ENCODE results near the gene MYOG.

The MYOG gene

DNA sequence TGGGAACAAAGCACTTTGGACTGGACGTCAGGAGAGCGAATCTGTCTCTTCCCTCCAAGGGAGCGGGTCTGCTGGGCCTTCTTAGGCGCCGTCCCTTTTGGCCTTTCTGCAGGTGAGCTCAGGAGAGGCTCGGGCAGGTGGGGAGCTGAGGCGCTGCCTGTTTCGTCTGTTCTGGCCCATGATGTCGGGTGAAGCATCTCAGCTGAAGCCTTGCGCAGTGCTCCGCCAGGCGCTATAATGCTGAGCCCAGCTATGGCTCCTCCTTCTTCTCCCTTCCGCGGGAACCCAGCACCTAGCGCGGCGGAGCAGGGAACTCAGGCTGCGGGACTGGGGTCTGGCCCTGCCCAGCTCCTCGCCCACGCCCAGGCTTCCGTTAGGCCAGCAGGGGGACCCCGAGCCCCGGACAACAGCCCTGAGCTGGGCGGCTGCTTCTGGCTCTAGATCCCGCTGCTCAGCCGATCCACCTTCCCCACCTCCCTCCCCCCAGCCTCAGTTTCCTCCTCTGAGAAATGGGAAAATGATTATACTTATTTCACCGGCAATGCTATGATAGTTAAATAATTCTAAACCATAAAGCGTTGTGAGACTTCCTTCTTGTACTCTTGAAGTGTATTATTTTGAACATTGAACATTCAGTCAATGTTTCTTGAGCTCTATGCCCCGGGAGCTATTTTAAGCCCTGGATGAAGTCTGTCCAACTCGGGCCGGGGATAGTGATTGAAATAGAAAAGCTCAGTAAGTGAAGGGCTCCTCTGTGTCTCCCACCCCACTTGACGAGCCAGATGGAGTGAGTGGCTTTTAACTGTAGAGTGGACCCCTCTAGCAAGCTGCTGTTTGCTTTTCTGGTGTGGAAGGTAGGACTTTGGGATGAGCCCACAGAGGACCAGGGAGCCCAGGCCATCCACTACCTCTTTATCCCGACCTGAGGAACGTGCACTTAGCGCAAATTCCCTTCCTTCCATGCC is 32.1 kb upstream of the MYOG start:
- DNase-seq: peak; percentile 9

- DNase-seq: no peak
Measured at GRCh38 chr1:203116091-203116820, 30.4 kb upstream of the MYOG start.

DNA sequence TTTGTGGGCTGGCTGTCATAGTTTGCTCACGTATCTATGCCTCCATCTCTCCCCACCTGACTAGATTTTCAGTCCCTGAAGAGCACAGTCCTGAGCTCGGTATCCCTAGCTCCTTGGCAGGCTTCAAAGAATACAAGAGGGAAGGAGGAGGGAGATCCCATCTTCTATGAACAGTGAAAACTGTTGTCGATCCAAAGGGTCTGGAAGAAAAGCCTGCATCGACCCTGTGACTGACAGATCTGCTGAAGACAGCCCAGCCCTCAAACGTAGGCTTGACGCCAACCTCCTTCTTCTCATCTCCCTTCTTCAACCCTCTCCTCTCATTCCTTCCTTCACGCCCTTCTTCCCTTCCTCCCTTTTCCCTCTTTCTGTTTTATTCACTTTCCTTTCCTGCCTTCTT is 28.4 kb upstream of the MYOG start:
- no peak for DNase-seq

DNA sequence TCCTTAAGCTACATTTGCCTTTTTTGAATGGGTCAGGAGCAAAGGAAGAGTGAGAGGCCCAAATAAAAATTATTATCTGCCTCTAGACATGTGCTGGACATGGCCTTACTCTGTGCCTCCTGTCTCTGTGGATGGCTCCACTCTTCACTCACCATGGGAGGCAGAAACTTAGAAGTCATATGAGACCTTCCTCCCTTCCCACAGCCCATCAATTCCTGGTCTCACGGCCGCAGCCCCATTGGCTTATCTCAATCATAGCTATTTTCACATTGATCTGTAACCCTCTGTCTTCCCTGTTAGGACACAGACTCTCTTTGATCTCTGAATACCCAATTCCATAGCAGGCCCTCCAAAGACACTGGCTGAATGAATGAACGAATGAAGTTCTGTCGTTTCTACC is 27.5 kb upstream of the MYOG start:
- no peak for DNase-seq

- DNase-seq: no peak
Measured at GRCh38 chr1:203112475-203112874, 26.7 kb upstream of the MYOG start.

DNA sequence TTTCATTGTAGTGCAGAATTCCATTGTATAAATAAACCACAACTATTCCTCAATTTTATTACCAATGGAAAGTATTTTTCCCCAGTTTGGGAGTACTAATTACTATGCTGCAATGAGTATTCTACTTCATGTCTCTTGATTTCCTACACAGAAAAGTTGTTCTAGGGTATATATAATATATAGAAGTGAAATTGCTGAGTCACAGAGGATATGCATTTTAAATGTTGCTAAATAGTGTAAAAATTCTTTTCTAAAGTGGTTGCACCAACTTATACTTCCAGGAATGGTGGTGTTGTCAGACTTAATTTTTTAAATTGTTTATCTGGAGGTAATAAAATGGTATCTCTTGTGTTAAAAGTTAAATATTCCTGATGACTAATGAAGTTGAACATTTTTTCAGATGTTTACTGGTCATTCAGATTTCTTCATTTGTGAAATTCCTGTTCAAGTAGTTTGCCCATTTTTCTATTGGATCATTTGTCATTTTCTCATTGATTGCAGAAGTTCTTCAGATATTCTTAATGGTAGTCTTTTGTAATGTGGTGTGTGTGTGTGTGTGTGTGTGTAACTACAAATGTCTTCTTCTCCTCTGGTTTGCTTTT is 19.1 kb upstream of the MYOG start:
- DNase-seq: no peak

DNA sequence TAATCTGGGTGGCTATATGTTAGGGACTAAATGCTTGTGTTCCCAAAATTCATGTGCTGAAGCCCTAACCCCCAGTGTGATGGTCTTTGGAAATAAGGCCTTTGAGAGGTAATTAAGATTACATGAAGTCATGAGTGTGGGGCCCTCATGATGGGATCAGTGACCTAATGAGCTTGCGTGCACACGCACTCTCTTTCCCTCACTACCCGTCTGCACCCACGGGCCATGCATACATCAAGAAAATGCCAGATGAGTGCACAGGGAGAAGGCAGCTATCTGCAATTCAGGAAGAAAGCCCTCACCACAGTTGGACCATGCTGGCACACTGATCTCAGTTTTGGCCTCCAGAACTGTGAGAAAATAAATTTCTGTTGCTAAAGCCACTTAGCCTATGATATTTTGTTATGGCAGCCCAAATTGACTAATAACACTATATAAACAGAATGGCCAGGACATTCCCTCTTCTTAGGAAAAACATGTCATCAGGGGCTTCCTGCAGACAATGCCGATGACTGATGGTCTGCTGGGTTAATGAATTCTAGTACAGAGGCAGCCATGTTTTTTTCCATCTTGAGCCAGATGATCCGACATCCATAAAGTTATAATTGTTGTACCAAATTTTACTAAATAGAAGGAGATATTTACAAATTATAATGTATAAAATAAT is 18.1 kb upstream of the MYOG start:
- no peak for DNase-seq

- no peak for DNase-seq
Measured at GRCh38 chr1:203103216-203103615, 17.4 kb upstream of the MYOG start.

GRCh38 chr1:203101813-203102634 is 16.2 kb upstream of the MYOG start:
- DNase-seq: no peak

DNA sequence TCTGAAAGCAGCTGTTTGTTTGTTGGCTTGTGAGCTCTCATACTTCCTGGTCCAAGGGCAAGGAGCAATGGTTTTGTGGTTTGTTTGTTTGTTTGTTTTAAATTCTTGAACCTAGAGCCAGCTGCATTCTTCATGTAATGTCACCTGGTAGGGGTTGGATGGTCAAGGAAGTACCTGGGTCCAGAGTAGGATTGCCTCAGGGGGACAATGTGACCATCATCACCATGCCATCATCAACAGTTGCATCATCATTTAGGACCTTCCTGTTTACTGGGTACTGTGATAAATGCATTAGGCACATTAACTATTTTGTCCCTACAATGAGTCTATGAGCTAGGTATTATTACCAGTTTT is 14.7 kb upstream of the MYOG start:
- DNase-seq: no peak

- no peak for DNase-seq
Measured at GRCh38 chr1:203099805-203100515, 14.1 kb upstream of the MYOG start.

DNA sequence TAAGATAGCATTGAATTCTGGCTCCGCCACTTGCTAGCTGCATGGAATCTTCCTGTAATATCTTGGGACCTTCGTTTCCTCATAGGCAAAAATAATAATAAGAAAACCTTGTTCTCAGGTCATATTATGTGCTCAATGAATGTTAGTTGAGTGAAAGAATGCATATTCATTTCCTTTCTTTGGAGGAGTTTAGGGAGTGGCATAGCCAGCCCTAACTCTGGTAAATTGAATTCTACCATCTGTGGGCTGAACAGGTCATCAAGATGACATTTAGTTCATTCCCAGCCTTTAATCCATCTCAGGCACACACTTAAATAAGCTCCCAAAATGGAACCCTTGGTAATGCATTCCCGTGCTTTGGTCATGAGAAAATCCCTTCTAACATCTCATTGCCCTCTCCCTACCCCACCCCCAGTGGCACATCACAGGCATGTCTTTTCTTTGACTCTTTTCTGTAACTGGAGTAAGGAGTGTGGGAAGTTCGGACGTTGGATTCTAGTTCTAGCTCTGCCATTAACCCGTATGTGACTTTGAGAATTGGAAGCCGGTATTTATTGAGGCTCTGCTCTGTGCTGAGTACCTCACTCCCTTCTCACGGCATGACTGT is 13.2 kb upstream of the MYOG start:
- no peak for DNase-seq

- DNase-seq: no peak
Measured at GRCh38 chr1:203098445-203098844, 12.6 kb upstream of the MYOG start.

DNA sequence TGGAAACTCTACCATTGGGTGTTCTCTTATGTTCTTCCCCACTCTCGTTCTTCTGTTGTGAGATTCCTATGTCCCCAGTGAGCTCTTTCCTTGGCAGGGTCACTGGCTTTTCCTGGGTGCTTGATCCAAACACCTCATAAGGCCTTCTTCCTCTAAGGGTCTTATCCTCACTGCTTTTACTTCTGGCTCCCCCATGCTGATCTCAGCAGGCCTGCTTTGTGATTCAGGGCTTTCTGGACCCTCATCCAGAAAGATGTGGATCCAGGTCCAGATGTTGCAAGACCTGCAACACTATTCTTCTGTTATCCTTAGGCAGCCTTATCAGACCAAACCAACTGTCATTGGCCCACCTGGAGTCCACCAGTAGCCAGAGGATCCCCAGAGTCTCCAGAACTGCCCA is 11.2 kb upstream of the MYOG start:
- DNase-seq: no peak

DNA sequence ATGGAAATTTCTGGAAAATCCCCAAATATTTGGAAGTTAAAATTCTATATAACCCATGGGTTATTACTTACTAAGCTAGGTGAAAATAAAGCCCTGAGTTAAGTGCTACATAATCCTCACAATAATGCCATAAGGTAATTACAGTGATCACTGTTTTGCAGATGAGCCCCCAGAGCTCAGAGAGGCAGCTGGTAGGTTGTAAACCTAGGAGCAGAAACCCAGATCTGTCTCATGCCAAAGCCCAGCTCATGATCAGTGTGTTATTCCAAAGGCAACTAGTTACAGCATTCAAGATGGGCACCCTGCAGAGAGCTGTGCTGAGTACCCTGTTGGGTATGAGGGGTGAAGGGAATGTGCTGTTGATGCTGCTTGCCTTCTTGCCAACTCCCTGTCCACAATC is 10.8 kb upstream of the MYOG start:
- no peak for DNase-seq

DNA sequence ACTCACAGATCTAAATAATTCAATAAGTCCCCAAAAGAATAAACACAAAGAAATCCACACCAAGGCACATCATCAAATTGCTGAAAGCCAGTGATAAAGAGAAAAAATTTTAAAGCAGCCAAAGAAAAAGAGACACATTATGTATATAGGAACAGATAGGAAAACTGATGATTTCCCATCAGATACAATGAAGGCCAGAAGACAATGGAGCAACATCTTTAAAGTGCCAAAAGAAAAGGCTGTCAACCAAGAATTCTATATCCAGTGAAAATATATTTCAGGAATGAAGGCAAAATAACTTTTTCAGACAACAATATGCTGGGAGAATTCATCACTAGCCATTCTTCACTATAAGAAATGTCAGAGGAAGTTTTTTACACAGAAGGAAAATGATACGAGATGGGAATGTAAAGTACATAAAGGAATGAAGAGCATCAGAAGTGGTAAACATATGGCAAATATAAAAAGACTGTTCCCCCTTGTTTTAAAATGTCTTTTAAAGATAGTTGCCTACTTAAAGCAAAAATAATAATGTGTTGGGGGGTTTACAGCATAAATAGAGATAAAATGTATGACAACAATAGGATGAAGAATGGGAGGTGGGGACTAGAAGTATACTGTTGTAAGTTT is 9.4 kb upstream of the MYOG start:
- DNase-seq: no peak

GRCh38 chr1:203093754-203094410 is 8.1 kb upstream of the MYOG start:
- no peak for DNase-seq

DNA sequence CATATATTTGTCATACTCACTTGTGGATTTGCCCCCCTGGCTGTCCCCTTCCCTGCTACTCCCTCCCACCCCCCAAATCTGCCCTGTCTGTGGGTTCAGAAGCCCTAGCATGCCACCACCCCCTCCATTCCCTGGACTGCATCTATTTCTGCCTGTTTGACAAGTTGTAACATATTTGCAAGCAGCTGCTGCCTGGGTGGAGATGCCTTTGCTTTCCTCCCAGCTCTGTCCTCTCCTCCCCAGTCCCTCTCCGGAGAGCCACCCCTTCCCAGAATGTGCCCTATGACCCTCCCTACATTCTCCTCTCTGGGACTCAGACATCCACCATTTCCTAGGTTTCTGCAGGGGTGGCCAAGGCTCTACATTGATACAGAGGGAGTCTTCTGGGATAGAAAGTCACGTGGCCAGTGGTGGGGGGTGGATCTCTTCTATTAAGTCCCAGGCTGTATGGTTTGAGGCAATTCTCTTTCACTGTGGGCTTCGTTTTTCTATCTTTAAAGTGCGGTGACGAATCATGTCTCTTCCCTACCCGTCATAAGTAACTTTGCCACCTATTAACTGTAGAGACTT is 6.0 kb upstream of the MYOG start:
- no peak for DNase-seq

DNA sequence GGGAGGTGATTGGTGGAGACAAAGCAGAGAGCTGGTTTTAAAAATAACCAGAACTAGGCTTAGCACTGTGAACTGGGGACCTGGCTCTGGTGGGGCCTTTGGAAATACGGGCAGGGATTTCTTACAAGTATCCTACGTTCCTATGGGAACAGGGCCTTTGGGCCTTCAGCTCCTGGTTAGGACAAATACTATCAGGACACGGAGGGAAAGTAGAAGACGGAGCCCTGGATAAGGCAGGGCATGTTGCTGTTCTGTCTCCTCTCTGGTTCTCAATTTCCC is 5.3 kb upstream of the MYOG start:
- DNase-seq: no peak
